Testis (tissue), 2 donors: ENCODE data around the gene F12.

Source experiments
- CTCF ChIP-seq, 3 experiments: fragments of 450-650 bp in 2 of 3; fragments of 200-600 bp in 1 of 3; sonication (generic) in 1 of 3; IDR thresholded peaks; one replicate each; pipeline ENCODE4 v1.5.1; 2016 to 2019; ENCODE audit warnings: antibody characterized with exemption in 3 of 3, mild to moderate bottlenecking in 2 of 3, moderate library complexity in 1 of 3
- POLR2A ChIP-seq: fragments of 450-650 bp; IDR thresholded peaks from one replicate; pipeline ENCODE4 v1.6.1; 2017; ENCODE audit warnings: antibody characterized with exemption, mild to moderate bottlenecking, moderate library complexity

- TF ChIP-seq CTCF (IDR thresholded peaks at IDR 0.05), result peak; percentile 96 to 98 (median 96)
- no peak for TF ChIP-seq POLR2A
Measured at GRCh38 chr5:177390363-177391300, 18.7 kb downstream of the F12 start.
